Choroid plexus epithelial cell (primary cell): ENCODE results near the gene NKAPL.

Experiments
- DNase-seq: peaks from one replicate; pipeline ENCODE4 v3.0.0-alpha.2; 2010; ENCODE audit warnings: low read depth
- H3K4me3 ChIP-seq: 2 replicates; pipeline ENCODE4 v1.5.1; 2011; ENCODE audit warnings: low read depth, mild to moderate bottlenecking, control low read depth, low read length, moderate library complexity
- CTCF ChIP-seq: conservative IDR thresholded peaks from 2 replicates; pipeline ENCODE4 v1.5.1; 2011; ENCODE audit warnings: low read depth, mild to moderate bottlenecking, control low read depth, inconsistent platforms, low read length, moderate library complexity

Gene NKAPL

DNA sequence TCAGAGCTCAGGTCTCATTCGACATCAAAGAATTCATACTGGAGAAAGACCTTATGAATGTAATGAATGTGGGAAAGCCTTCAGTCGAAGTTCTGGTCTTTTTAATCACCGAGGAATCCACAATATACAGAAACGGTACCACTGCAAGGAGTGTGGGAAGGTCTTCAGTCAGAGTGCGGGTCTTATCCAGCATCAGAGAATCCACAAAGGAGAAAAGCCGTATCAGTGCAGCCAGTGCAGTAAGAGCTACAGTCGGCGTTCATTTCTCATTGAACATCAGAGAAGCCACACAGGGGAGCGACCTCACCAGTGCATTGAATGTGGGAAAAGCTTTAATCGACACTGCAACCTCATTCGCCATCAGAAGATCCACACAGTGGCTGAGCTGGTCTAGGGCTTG is 26.3 kb upstream of the NKAPL start:
- no peak for DNase-seq
- H3K4me3 ChIP-seq: no peak overlapping the region
- TF ChIP-seq CTCF: no peak

DNA sequence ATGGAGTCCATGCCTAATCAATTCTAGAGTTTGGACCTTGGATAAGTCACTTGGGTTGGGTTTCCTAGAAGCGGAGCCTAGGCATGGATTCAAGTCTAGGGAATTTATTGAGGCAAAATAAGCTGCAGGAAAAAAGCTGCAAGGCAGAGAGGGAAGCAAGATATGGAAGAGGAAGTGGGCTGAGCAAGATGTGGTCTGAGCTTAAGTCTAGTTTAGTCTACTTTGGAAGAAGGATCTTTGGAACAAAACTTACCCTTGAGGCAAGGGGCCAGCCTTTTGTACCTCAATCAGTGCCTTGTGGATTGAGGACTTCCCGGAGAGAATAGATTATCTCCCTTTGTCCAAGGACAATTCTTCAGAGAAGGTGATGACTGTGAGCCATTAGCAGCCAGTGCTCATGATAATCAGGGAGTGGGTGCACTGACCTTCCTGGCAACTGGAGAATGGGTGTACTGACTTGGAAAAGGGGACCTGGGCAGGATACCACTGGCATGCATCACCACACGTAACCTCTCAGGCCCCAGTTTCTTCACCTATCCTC is 23.1 kb upstream of the NKAPL start:
- H3K4me3 ChIP-seq: no peak overlapping the region
- TF ChIP-seq CTCF: no peak
- DNase-seq: no peak

- no peak for DNase-seq
- TF ChIP-seq CTCF: no peak
- no peak overlapping the region for H3K4me3 ChIP-seq
These were observed 19.5 kb upstream of the NKAPL start for GRCh38 chr6:28239636-28240035.

DNA sequence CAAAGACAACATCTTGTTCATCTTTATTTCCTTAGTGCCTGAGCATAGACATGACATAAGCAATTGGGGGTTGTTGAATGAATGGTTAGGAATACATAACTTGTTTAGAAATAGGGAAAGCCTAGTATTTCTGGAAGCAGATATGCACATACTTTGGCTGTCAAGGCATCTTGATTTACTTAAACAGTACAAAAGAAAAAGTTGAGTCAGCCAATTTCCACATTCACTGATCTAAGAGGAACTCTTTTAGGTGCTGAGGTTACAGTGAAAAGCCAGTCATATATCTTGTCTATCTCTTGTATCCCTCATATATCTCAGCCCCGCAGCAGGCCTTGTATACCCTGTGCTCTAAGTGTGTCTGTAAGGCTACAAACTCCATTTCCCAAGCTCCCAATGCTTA is 18.6 kb upstream of the NKAPL start:
- TF ChIP-seq CTCF: no peak
- H3K4me3 ChIP-seq: no peak overlapping the region
- DNase-seq: no peak

DNA sequence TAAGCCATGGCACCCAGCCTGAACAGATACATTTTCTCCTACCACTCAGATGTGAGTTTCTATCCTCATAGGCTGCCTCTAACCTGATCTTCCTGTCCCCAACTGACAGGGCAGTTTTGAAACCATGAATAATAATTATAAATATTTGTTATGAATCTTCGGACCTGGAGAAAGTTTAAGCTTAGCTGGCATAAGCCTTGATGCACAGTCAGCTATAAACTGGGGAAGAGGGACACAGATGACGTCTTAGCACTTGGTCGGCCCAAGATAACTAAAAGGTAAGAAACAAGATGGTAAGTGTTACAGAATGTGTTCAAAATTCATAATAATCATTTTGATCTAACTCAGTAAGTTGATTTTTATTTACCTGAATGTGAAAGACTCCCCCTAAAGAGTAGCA is 15.2 kb upstream of the NKAPL start:
- no peak for DNase-seq
- no peak for TF ChIP-seq CTCF
- H3K4me3 ChIP-seq: no peak overlapping the region

DNA sequence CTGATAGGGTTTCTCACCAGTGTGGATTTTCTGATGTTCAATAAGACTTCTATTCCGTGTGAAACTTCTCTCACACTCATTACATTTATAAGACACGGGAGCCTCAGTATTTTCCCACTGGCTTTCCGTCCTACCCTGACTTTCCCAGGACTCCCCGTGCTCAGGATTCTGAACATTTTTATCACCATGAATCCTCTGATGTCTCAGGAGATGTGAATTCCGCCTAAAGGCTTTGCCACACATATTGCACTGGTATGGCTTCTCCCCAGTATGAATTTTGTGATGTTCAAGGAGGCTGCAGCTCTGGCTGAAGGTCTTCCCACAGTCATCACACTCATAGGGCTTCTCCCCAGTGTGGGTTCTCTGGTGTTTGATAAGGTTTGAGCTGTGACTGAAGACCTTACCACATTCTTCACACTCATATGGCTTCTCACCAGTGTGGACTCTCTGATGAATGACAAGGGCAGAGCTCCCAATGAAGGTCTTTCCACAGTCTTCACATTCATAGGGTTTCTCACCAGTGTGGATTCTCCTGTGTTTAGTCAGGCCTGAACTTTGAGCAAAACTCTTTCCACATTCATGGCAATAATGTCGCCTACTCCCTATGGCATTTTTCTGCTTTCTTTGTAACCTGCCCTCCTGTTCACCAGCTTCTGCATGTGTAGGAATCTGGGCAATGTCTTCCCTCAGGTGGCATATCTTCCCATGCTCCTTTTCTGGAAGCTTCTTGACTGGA is 13.7 kb upstream of the NKAPL start:
- TF ChIP-seq CTCF: no peak
- DNase-seq: no peak
- H3K4me3 ChIP-seq: no peak overlapping the region

DNA sequence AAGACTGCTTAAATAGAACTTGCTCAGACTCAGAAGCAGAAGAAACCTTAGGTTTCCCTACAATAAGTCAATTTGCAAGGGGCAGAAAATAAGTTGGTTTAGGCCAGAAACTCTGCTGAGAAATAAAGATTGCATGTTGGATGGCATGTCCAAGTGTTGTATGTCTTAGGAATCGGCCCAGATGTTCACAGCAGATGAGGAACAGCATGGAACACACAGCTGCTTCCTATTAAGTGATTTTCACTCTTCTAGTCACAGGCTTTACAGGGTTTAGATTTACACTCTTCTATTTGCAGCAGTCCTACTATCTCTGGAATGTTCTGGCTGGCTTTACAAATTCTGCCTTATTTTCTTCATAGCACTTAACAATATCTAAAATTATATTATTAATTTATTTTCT is 10.2 kb upstream of the NKAPL start:
- no peak overlapping the region for H3K4me3 ChIP-seq
- no peak for DNase-seq
- no peak for TF ChIP-seq CTCF
